Neuronal stem cell (in vitro differentiated cells): Measurements from ENCODE around the gene CISD3.

Experiments used
- DNase-seq: peaks from one replicate; pipeline ENCODE4 v3.0.0-alpha.2; 2013; ENCODE audit warnings: low spot score
- H2AFZ ChIP-seq: one replicate; pipeline ENCODE4 v1.6.1; 2013; ENCODE audit warnings: mild to moderate bottlenecking, low read length, inconsistent platforms
- H2AK5ac ChIP-seq: 2 replicates; pipeline ENCODE4 v1.6.1; 2013; ENCODE audit warnings: low read depth, mild to moderate bottlenecking, inconsistent platforms, low read length, moderate library complexity, mixed read lengths
- H2BK120ac ChIP-seq: 2 replicates; pipeline ENCODE4 v1.6.1; 2013; ENCODE audit warnings: low read depth, mild to moderate bottlenecking, inconsistent platforms, low read length, moderate library complexity, mixed read lengths
- H2BK12ac ChIP-seq: one replicate; pipeline ENCODE4 v1.6.1; 2013; ENCODE audit warnings: low read length, inconsistent platforms
- H2BK15ac ChIP-seq: 2 replicates; pipeline ENCODE4 v1.6.1; 2013; ENCODE audit warnings: mild to moderate bottlenecking, low read length, inconsistent platforms, mixed read lengths
- H2BK5ac ChIP-seq: one replicate; pipeline ENCODE4 v1.6.1; 2013; ENCODE audit warnings: inconsistent platforms, mild to moderate bottlenecking, low read length, moderate library complexity
- H3K14ac ChIP-seq: one replicate; pipeline ENCODE4 v1.6.1; 2013; ENCODE audit warnings: low read length, inconsistent platforms
- H3K18ac ChIP-seq: 2 replicates; pipeline ENCODE4 v1.6.1; 2013; ENCODE audit warnings: low read length, inconsistent platforms
- H3K23ac ChIP-seq: 2 replicates; pipeline ENCODE4 v1.6.1; 2013; ENCODE audit warnings: low read depth, mild to moderate bottlenecking, mixed read lengths, low read length, inconsistent platforms; ENCODE audit not compliant: poor library complexity
- H3K27ac ChIP-seq: replicated peaks from 3 replicates; pipeline ENCODE4 v1.5.1; 2013; ENCODE audit warnings: low read length, inconsistent platforms
- H3K27me3 ChIP-seq, 3 experiments: 2 replicates each; pipeline ENCODE4 v1.6.1; 2013; ENCODE audit warnings: low read length in 3 of 3, mild to moderate bottlenecking in 2 of 3, inconsistent platforms in 1 of 3, low read depth in 1 of 3, mixed read lengths in 1 of 3, moderate library complexity in 1 of 3; ENCODE audit not compliant: control insufficient read depth in 3 of 3, insufficient read depth in 3 of 3
- H3K36me3 ChIP-seq, 2 donors: replicated peaks in 1 of 2; 2 replicates each; pipeline ENCODE4 v1.6.1; 2013; ENCODE audit warnings: low read length in 2 of 2; ENCODE audit not compliant: control insufficient read depth in 2 of 2, insufficient read depth in 2 of 2
- H3K4ac ChIP-seq: 2 replicates; pipeline ENCODE4 v1.6.1; 2013; ENCODE audit warnings: inconsistent platforms, mild to moderate bottlenecking, low read length, moderate library complexity
- H3K4me1 ChIP-seq, 2 donors: 1 replicate in 1 of 2; 2 replicates in 1 of 2; pipeline ENCODE4 v1.6.1; 2013; ENCODE audit warnings: low read length in 2 of 2, low read depth in 1 of 2; ENCODE audit not compliant: control insufficient read depth in 2 of 2, insufficient read depth in 1 of 2
- H3K4me2 ChIP-seq: one replicate; pipeline ENCODE4 v1.6.1; 2013; ENCODE audit warnings: mild to moderate bottlenecking, low read length, inconsistent platforms; ENCODE audit not compliant: insufficient read depth, poor library complexity, severe bottlenecking
- H3K4me3 ChIP-seq, 2 donors: 2 replicates each; pipeline ENCODE4 v1.5.1; 2013; ENCODE audit warnings: low read length in 2 of 2, mild to moderate bottlenecking in 2 of 2, inconsistent platforms in 1 of 2, moderate library complexity in 1 of 2
- H3K79me1 ChIP-seq: one replicate; pipeline ENCODE4 v1.6.1; 2013; ENCODE audit warnings: low read depth, mild to moderate bottlenecking, inconsistent platforms, low read length, moderate library complexity
- H3K9ac ChIP-seq: one replicate; pipeline ENCODE4 v1.6.1; 2013; ENCODE audit warnings: mild to moderate bottlenecking, low read depth, low read length, inconsistent platforms; ENCODE audit not compliant: poor library complexity
- H3K9me3 ChIP-seq, 2 donors: replicated peaks in 1 of 2; 2 replicates each; pipeline versions ENCODE3 to v1.6.1; 2013; ENCODE audit warnings: low read length in 2 of 2, mild to moderate bottlenecking in 2 of 2, inconsistent platforms in 1 of 2, low read depth in 1 of 2, mixed read lengths in 1 of 2, moderate library complexity in 1 of 2; ENCODE audit not compliant: control insufficient read depth in 2 of 2, insufficient read depth in 1 of 2
- H4K8ac ChIP-seq: one replicate; pipeline ENCODE4 v1.6.1; 2013; ENCODE audit warnings: low read depth, mild to moderate bottlenecking, inconsistent platforms, low read length, moderate library complexity
- H4K91ac ChIP-seq: one replicate; pipeline ENCODE4 v1.6.1; 2013; ENCODE audit warnings: low read length, low read depth, mild to moderate bottlenecking, inconsistent platforms; ENCODE audit not compliant: poor library complexity
- WGBS, 2 donors: extraction: QIAGEN DNeasy Blood & Tissue Kit; methylation state at CpG; one replicate each; pipeline ENCODE4 v1.1.7; 2013; ENCODE audit warnings: missing lambda C conversion rate in 2 of 2, mixed read lengths in 1 of 2; ENCODE audit not compliant: insufficient read length in 2 of 2, insufficient replicate concordance in 1 of 2; ENCODE audit errors: extremely low coverage in 2 of 2; 5-methylcytosine and 5-hydroxymethylcytosine counted together

CISD3 gene

DNA sequence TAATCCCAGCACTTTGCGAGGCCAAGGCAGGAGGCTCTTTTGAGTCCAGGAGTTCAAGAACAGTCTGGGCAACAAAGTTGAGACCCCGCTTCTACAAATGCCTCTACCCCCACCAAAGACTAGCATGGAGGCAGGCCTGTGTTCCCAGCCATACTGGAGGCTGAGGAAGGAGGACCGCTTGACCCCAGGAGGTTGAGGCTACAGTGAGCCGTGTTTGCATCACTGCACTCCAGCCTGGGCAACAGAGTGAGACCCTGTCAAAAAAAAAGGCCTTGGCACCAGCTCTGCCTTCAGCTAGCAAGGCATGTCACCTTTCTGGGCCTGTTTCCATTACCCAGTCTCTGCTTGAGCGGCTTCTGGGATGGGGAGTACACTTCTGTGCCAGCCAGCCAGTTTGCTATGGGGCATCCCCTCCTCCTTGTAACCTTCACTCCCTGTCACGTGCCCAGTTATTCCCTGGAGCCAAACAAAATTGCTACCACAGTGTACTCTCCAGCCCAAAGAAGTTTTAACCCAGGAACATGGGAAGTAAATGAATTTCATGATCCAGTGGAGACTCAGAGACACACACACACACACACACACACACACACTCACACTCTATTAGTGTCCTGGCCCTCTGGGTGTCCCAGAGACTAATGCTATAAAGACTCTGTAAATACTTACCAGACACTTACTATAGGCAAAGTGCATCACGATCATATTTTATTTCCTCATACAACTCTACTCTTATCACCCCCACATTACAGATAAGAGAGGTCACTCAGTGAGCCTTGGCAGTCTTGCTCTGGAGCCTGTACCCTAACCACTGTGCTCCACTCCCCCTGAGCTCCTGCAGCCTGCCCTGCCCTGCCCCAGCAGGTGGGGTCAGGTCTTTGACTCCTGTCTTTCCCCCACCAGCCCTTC lies 2.5 kb downstream of the CISD3 start:
- no CpG with 5 or more reads among the region's 7 CpGs for WGBS, 2 donors
- no peak for DNase-seq
- H4K8ac ChIP-seq, result no peak overlapping the region
- no peak overlapping the region for H3K14ac ChIP-seq
- no peak overlapping the region for H3K18ac ChIP-seq
- H3K9ac ChIP-seq, result no peak overlapping the region
- no peak overlapping the region for H3K4me2 ChIP-seq
- no peak overlapping the region for H2AK5ac ChIP-seq
- H3K4me3 ChIP-seq, result no peak overlapping the region
- no peak overlapping the region for H4K91ac ChIP-seq
- H2BK15ac ChIP-seq, result no peak overlapping the region
- H3K27ac ChIP-seq, result no peak overlapping the region
- H2BK5ac ChIP-seq, result no peak overlapping the region
- no peaks in the 10 kb centered on the region for H3K79me1 ChIP-seq
- peak overlapping the region; percentile 58 for H3K23ac ChIP-seq
- H2BK12ac ChIP-seq, result no peak overlapping the region
- H2BK120ac ChIP-seq, result no peak overlapping the region
- H2AFZ ChIP-seq, result no peak overlapping the region
- no peaks in the 10 kb centered on the region for H3K9me3 ChIP-seq
- peaks cover 21 to 68% of the 10 kb centered on the region in 2 donors for H3K36me3 ChIP-seq
- no peaks in the 10 kb centered on the region for H3K27me3 ChIP-seq
- H3K4me1 ChIP-seq, result peaks cover 9 to 12% of the 10 kb centered on the region in 2 donors
- H3K4ac ChIP-seq, result no peak overlapping the region

DNA sequence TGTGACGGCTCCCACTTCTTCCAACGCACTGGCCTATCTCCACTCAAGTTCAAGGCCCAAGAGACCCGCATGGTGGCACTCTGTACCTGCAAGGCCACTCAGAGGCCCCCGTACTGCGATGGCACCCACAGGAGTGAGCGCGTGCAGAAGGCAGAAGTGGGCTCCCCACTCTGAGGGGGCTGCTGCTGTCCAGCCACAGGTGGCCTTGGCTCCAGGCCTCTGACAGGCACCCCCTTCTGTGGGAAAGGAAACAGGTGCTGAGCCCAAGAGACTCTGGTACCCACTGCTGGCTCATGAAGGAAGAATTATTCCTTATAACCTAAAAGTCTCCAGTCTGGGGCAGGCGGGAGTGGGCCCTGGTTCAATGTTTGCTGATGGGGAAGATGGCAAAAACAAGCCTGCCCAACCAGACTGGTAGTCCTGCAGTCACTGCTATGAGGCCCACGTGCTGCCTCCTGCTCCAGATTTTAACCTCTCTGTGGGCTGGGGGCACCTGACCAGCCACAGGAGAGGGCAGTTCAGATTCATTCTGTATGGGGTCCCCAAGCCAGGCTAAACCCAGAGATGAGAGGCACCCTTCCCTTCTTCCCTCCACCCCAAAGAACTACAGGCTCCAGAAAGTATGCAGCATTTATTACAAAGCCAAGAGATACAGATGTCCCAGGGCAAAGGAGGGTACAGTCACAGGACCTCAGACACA lies 3.3 kb downstream of the CISD3 start:
- no peak overlapping the region for H4K91ac ChIP-seq

GRCh38 chr17:38733982-38734973 lies 4.1 kb downstream of the CISD3 start:
- WGBS, 2 donors, result no CpG with 5 or more reads among the region's 15 CpGs
- DNase-seq, result no peak

More for the DNA sequence above, 3.3 kb downstream of the CISD3 start:
- H3K4me2 ChIP-seq, result no peak overlapping the region
- no peak overlapping the region for H2BK12ac ChIP-seq
- no peak for DNase-seq
- no peak overlapping the region for H2BK15ac ChIP-seq
- H3K4ac ChIP-seq, result no peak overlapping the region
- no peak overlapping the region for H2BK5ac ChIP-seq
- H3K18ac ChIP-seq, result no peak overlapping the region
- no peak overlapping the region for H4K8ac ChIP-seq
- no peaks in the 10 kb centered on the region for H3K9me3 ChIP-seq
- peak overlapping the region; percentile 58 for H3K23ac ChIP-seq
- H3K14ac ChIP-seq, result no peak overlapping the region
- no peak overlapping the region for H3K9ac ChIP-seq
- no peak overlapping the region for H3K27ac ChIP-seq
- H3K36me3 ChIP-seq, result peaks cover 26 to 68% of the 10 kb centered on the region in 2 donors
- WGBS, 2 donors, result no CpG with 5 or more reads among the region's 9 CpGs
- H2AFZ ChIP-seq, result no peak overlapping the region
- H2AK5ac ChIP-seq, result no peak overlapping the region
- no peaks in the 10 kb centered on the region for H3K79me1 ChIP-seq
- no peaks in the 10 kb centered on the region for H3K27me3 ChIP-seq
- no peak overlapping the region for H3K4me3 ChIP-seq
- peaks cover 9 to 12% of the 10 kb centered on the region in 2 donors for H3K4me1 ChIP-seq
- H2BK120ac ChIP-seq, result no peak overlapping the region

More at GRCh38 chr17:38733982-38734973, 4.1 kb downstream of the CISD3 start:
- Histone ChIP-seq H3K27ac (no peak overlapping the region), H3K36me3 (peaks cover 34 to 73% of the 10 kb centered on the region in 2 donors), H3K9ac (no peak overlapping the region), H2AFZ (no peak overlapping the region), H2BK15ac (no peak overlapping the region), H3K4me1 (peaks cover 7 to 10% of the 10 kb centered on the region in 2 donors), H3K18ac (no peak overlapping the region), H3K14ac (no peak overlapping the region), H2AK5ac (no peak overlapping the region), H3K23ac (no peak overlapping the region), H3K79me1 (peaks cover 2% of the 10 kb centered on the region), H3K4me3 (no peak overlapping the region), H4K91ac (no peak overlapping the region), H3K27me3 (no peaks in the 10 kb centered on the region), H3K4me2 (no peak overlapping the region), H2BK120ac (no peak overlapping the region), H2BK5ac (no peak overlapping the region), H3K4ac (no peak overlapping the region), H3K9me3 (no peaks in the 10 kb centered on the region), H2BK12ac (no peak overlapping the region), H4K8ac (no peak overlapping the region)
